Glomerular visceral epithelial cell (primary cell): ENCODE results near the gene RNF207.
A peak's percentile ranks its signal among the peaks of the same experiment; 100 is the strongest.

Experiments used
- DNase-seq: peaks from one replicate; pipeline ENCODE4 v3.0.0-alpha.2; 2016; ENCODE audit errors: extremely low spot score

RNF207 gene

DNA sequence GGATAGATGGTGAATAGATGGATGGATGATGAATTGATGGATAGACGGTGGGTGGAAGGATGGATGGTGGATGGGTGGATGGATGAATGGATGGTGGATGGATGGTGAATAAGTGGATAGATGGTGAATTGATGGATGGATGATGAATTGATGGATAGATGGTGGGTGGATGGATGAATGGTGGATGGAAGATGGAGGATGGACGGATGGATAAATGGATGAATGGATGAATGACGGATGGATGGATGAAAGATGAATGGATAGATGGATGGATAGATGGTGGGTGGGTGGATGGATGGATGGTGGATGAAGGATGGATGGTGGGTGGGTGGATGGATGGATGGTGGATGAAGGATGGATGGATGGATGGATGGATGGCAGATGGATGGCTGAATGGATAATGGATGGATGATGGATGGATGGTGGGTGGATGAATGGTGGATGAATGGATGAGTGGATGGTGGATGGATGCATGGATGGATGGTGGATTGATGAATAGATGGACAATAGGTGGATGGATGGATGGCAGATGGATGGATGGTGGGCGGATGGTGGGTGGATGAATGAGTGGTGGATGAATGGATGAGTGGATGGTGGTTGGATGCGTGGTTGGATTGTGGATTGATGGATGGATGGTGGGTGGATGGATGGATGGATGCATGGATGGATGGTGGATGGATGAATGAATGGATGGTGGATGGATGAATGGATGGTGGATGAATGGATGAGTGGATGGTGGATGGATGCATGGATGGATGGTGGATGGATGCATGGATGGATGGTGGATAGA is 31.1 kb upstream of the RNF207 start:
- no peak for DNase-seq

- no peak for DNase-seq
Measured at GRCh38 chr1:6175411-6175828, 30.5 kb upstream of the RNF207 start.

DNA sequence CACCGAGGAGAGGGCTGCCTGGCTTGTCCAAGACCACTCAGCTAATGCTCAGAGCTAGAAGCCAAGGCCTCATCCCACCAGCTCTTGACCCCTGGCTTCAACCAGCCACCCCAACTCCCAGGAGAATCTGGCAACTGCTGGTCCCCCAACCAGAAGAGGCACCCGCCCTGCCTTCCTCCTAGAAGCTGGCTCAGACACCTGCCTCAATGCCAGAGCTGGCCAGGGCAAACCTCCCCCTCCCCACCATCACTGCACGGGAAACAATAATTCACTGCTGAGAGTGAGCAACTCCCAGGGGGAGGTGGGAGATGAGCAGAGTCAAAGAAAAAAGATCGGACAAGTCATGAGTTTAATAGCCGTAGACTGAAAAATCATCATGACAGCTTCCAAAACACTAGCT is 29.1 kb upstream of the RNF207 start:
- DNase-seq: no peak

DNA sequence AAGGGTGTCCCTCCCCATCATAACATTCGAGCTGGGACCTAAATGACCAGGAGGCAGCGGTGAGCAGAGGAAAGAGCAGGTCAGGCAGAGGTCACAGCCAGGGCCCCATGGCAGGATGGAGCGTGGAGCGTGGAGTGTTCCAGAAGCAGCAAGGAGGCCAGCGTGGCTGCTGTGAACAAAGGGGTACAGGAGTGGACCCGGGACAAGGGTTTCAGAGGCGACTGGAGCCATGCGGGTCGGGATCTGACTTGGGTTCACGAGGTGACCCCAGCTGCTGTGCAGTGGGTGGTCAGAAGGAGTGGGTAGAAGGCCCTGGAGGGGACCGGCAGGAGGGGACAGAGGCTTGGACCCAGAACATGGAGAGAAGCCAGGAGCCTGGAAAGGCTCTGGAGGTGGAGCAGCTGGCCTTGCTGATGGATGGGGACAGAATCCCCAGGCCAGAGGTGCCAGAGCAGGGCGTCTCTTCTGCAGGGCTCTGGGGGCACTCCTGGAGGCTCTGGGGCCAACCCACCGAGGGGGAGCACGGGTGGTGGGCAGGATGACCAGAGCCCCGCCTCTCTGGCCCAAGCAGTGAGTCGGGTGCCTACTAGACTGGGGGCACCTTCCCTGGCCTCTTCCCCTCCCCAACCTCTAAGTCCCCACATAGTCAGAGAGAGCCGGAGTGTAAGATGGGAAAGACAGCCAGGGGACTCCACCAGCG is 28.1 kb upstream of the RNF207 start:
- no peak for DNase-seq

DNA sequence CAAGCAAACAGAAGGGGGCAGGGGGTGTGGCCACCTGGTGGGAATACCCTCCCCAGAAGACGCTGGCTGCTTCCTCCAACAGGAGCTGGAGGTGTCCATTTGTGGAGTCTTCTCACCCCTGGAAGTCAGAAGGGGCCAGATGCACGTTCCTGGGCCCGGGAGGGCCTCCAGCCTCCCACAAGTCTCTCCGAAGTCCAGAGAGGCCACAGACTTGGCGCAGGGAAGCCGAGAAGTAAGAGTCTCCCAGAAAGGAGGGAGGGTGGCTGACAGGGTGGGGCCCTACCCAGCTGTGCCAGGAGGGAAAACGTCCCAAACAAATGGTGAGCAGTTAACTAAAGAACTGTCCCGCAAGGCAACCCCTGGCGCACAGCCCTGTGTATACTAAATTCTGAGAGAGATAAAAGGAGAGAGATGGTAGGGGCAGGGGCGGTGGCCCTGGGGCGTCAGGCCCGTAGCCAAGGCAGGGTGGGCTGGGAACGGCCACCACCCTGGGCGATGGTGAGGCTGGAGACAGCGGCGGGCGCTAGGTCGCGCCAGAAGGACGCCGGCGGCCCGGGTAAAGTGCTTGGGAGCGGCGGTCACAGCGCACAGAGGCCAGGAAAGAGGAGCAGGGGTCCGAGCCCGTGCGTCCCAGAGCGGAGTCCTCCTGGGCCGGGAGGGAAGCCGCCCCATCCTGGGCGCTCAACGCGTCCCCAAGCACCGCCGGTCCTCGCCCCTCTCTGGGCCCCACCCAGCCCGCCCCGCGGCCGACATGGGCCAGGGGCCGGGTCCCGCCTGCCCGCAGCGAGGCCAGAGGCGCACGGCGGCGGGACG is 27.0 kb upstream of the RNF207 start:
- no peak for DNase-seq

- DNase-seq: no peak
Measured at GRCh38 chr1:6179564-6180175, 26.2 kb upstream of the RNF207 start.

DNA sequence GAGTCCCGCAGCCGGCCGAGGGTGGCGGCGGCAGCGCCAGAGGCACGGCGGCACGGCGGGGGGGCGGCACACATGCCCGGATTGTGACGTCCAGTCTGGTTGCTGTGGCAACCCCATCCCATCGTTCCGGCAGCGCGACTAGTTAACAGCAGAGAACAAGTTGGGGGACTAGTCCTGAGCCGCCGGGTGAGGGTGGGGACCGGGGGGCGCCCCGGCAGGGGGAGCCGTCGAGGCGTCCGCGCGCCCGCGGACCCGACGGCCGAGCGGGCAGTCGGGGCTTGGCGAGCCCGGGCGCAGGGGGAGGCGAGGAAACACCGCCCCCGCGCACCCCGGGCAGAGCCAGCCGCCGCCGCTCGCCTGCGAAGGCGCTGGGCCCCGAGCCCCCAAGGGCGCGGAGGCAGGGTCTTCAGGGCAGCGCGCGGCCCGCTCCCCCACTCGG is 25.6 kb upstream of the RNF207 start, which contains the start of gene CHD5:
Gene CHD5 (minus strand): TSS at position 54 of the 439 bp plus-strand sequence. CDS start 298 bp downstream, outside the sequence.
- DNase-seq: peak; percentile 17

DNA sequence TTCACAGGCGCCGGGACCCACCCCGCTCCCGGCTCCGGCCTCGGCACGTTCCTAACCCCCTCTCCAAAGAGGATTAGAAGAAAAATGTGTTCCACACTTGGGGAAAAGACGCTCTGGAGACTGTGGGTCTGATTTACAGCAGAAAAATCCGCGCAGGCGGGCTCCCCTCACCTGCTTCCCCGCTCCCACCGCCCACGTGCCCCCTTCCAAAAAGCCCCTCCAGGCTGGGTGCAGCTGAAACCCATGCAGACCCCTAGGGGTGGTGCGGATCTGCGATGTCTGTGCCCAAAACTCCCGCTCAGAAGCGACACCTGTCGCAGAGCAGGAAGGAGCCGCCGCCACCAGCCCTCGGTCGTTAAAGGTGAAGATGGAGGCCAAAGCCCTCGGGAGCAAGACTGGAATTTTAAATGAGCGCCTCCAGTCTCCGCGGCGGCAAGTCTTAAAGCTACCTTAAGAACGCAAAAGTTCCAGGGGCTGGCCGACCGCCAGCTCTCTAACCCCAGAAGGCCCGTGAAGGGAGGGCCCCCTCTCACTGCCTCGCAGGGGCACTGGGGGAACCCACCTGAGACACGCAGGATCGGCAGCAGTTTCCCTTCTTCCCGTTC is 25.1 kb upstream of the RNF207 start:
- DNase-seq: no peak

DNA sequence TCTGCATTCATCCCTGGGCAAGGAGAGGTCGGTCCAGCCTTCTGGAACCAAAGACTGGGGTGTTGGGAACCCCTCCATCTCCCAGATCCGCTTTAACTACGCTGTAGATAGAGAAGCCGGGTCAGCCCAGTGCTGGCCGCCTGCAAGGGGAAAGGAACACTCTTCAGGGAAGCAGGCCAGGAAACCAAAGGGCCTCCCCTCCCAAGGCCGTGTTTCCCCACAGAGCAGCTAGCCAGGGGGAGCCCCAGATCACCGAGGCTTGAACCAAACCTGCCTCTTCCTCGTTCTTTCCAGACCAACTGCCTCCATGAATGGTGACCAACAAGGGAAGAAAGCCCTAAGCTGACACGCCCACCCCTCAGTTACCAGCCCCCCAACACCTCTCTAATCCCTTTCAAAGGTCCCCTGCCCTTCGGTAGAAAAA is 24.6 kb upstream of the RNF207 start:
- peak; percentile 23 for DNase-seq

- peak; percentile 51 for DNase-seq
Measured at GRCh38 chr1:6183520-6183989, 22.4 kb upstream of the RNF207 start.

DNA sequence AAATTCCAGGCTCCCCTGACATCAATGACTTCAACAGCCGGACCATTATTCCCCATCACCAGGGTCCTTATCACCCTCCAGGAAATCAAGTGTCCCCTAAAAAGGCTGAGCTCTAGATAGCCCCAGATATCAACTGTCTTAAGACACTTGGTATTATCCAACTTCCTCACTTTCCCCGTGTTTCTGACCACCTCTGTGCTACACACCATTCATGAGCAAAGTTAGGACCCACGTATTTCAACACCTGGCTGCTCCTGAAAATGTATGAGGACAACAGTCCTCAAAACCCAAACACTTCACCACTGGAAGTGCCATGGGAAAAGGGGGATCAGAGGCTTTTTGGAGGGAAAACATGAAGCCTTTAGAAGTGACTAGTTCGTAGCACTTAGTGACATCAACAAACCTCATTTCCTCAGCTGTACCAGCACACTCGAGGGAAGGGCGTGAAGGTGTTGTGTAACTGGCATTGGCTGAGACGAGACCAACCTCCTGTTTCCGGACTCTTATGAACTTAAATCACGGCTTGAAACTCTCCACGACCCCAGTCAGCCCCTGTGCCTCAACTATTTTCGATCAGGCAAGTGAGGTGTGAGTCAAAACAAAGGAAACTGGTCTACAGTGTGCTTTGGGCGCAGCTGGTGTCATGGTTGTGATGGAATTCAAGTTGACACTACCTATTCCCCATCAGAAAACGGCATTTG is 21.7 kb upstream of the RNF207 start:
- no peak for DNase-seq

- peak; percentile 73 for DNase-seq
Measured at GRCh38 chr1:6185151-6185550, 20.8 kb upstream of the RNF207 start.

GRCh38 chr1:6185635-6186382 is 20.1 kb upstream of the RNF207 start:
- DNase-seq: peak; percentile 19

DNA sequence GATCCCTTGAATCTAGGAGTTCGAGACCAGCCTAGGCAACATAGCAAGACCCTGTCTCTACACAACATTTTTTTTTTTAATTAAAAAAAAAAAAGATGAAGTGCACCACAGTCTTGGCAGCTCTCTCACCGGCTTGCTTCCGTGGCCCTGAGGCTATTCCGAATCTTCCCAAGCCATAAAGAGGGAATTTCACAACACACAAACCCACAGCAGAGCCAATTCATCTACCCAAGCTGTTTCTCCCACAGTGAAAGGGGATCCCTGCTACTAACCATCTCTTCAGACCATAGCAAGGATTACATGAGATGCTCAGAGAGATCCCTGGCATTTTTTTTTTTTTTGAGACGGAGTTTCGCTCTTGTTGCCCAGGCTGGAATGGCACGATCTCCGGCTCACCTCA is 17.5 kb upstream of the RNF207 start:
- DNase-seq: no peak

DNA sequence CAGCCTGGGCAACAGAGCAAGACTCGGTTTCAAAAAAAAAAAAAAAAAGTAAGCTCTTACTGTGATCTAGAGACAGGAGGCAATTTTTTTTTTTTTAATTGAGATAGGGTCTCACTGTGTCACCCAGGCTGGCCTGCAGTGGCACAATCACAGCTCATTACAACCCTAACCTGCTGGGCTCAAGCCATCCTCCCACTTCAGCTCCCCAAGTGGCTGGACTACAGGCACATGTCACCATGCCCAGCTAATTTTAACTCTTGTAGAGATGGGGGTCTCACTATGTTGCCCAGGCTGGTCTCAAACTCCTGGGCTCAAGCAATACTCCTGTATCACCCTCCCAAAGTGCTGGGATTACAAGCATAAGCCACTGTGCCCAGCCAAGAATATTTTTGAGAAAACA is 14.0 kb upstream of the RNF207 start:
- no peak for DNase-seq

- DNase-seq: no peak
Measured at GRCh38 chr1:6197746-6198427, 8.0 kb upstream of the RNF207 start.

GRCh38 chr1:6198646-6199297 is 7.1 kb upstream of the RNF207 start:
- DNase-seq: peak; percentile 13

- DNase-seq: peak; percentile 99
Measured at GRCh38 chr1:6199298-6200187, 6.4 kb upstream of the RNF207 start, which contains the start of gene RPL22. TSS of gene RPL22 (minus strand) at chr1:6199595. CDS start at chr1:6199573, 22 bp downstream.
